NCI-H226 (cell line): ENCODE measurements around the gene NFATC1.

ENCODE experiments used
- DNase-seq: peaks from one replicate; pipeline ENCODE4 v3.0.0-alpha.2; 2015

Gene NFATC1

DNA sequence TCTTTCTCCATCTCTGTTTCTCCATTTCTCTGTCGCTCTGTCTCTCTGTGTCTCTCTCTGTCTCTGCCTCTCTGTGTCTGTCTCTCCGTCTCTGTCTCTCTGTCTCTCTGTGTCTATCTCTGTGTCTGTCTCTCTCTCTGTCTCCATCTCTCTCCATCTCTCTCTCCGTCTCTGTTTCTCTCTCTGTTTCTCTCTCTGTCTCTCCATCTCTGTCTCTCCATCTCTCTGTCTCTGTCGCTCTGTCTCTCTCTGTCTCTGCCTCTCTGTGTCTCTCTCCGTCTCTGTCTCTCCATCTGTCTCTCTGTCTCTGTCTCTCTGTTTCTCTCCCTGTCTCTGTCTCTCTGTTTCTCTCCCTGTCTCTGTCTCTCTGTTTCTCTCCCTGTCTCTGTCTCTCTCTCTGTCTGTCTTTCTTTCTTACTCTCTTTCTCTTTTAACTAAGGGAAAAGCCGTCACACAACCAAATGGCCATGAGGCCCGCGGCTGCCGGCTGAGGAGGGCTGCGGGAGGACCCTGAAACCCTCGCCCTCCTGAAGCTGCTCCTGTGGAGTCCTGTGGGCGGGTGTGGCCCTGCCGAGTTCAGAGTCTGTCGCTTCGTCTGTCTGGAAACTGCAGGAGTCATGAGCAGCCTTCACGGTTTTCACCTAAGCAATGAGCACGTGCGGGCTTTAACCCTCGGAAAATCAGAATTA, 29.3 kb downstream of the NFATC1 start:
- DNase-seq = no peak

DNA sequence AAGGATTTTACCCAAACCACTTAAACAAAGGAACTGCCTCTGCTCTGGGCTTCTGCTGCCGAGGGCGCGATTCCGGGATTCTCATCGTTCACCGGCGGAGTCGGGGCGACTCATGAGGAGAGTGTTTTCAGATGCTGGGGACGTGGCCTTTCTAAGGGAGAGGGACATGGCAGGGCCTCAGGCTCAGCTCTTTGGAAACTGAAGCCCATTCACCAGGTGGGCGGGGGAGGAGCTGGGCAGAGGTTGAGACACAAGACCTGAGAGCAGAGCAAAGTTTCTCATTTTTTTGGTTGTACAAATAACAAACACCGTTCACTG, 29.8 kb downstream of the NFATC1 start:
- no peak for DNase-seq

GRCh38 chr18:79426376-79427300, 30.9 kb downstream of the NFATC1 start:
- no peak for DNase-seq

DNA sequence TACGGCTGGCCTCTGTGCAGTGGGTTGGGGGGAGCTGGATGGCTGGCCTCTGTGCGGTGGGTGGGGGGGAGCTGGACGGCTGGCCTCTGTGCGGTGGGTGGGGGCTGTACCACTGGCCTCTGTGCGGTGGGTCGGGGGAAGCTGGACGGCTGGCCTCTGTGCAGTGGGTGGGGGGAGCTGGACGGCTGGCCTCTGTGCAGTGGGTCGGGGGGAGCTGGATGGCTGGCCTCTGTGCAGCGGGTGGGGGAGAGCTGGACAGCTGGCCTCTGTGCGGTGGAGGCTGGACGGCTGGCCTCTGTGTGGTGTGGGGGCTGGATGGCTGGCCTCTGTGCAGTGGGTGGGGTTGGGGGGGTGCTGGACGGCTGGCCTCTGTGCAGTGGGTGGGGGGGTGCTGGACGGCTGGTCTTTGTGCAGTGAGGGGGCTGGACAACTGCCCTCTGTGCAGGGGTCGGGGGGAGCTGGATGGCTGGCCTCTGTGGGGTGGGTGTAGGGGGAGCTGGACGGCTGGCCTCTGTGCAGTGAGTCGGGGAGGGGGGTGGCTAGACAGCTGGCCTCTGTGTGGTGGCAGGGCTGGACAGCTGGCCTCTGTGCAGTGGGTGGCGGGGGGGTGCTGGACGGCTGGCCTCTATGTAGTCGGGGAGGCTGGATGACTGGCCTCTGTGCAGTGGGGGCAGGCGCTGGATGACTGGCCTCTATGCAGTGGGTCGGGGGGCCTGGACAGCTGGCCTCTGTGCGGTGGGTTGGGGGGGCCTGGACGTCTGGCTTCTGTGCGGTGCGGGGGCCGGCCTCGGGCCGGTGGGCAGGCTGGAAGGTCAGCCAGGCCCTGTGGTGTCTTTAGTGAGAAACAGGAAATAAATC, 31.9 kb downstream of the NFATC1 start:
- no peak for DNase-seq

DNA sequence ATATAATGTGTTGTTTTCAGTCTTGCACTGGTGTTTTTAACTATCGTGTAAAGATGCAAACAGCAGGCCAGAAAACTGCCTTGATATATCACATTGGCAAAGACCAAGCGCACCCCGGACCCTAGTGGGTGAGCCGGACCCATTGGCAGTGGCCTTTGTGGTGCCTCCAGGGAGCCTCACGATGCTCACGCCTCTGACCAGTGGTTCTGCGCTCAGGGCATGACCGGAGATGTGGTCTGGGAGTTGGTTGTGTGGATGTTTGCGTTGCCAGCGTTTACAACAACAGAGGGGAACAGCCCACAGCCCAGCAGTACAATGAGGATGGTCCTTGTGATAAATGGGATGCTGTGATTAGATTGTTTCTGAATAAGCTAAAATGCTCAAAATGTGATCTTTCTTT, 32.6 kb downstream of the NFATC1 start:
- no peak for DNase-seq

- DNase-seq = no peak
Measured at GRCh38 chr18:79429381-79429780, 33.7 kb downstream of the NFATC1 start.

GRCh38 chr18:79429785-79430281, 34.1 kb downstream of the NFATC1 start:
- no peak for DNase-seq

GRCh38 chr18:79432376-79433120, 36.8 kb downstream of the NFATC1 start:
- DNase-seq = no peak

DNA sequence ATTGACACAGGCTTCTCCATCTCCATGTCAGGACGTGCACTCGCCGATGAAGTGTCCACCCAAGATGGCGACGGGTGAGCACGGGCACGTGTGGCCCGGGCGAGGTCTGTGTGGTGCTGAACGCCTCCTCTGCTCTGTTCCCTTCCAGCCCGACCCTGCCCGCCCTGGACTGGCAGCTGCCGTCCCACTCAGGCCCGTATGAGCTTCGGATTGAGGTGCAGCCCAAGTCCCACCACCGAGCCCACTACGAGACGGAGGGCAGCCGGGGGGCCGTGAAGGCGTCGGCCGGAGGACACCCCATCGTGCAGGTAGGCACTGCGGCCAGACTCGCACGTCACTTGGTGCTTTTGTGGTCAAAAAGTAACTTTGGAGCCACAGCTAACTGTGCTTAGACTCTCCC, 37.7 kb downstream of the NFATC1 start:
- DNase-seq = no peak

- no peak for DNase-seq
Measured at GRCh38 chr18:79434607-79435401, 39.1 kb downstream of the NFATC1 start.

- no peak for DNase-seq
Measured at GRCh38 chr18:79436556-79437275, 41.0 kb downstream of the NFATC1 start.

DNA sequence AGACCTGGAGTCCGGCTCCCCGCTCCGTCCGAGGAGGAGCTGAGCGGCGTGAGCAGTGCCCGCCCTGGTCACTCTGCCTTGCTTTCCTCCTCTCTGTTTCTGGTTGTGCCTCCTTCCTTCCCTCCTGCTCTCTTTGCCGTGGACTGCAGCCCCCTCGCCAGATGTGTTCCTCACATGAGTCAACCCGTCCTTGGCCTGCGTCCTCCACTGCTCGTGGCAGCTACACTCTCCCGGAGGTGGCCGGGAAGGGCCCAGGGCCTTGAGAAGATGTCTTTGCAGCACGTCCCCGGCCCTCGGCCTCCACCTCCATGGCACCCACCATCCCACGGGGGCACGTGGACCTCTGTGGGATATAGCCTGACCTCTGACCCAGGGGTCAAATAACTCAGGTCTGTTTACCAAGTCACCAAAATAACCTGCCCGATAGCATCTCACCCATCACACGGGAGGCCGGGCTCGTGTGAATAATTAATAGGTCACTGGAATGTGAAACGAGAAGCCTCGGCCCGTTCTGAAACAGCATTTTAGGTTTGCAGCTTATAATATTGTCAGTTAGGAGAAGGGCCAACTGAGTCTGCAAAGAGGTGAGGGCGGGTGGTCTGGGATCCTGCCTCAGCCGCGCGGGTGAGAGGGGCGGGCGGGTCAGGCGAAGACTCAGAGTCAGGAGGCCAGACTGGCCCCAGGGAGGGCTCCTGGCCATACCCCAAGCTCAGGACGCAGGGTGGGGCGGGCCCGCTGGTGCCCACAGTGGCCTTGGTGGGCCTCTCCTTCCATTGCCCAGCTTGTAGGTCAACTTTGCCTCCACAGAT, 42.6 kb downstream of the NFATC1 start:
- no peak for DNase-seq

DNA sequence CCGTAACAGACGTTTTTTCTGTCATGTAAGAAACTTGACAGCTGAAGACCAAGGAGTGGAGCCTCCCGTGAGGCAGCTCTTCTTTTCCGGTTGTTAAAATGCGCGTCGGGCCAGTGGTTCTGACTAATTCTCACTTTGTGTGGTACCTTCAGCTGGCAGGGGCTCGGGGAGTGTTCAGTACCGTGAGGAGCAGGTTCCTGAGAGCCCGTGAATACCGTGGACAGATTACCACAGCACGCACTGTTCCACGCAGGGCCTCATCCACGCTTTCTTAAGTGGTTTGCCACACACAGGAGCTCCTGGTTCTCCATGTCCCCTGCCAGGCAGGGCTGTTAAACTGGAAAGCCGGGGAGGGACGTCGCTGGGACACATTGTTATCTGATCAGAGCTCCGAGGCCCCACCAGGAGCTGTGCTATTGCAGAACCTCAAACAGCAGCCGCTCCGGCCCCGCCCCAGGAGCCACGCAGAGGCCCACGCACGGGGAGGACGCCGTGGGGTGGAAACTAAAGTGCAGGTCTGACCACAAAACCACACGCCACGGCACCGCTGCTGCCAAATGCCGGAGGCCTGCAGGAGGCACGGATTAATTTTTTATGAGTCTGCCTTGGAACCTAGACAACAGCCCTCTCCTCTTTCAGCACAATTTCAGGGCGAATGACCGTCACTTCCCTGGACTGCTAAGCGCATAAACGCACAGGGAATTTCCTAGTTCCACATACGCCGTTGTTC, 43.3 kb downstream of the NFATC1 start:
- no peak for DNase-seq

GRCh38 chr18:79439628-79440023, 43.9 kb downstream of the NFATC1 start:
- no peak for DNase-seq

DNA sequence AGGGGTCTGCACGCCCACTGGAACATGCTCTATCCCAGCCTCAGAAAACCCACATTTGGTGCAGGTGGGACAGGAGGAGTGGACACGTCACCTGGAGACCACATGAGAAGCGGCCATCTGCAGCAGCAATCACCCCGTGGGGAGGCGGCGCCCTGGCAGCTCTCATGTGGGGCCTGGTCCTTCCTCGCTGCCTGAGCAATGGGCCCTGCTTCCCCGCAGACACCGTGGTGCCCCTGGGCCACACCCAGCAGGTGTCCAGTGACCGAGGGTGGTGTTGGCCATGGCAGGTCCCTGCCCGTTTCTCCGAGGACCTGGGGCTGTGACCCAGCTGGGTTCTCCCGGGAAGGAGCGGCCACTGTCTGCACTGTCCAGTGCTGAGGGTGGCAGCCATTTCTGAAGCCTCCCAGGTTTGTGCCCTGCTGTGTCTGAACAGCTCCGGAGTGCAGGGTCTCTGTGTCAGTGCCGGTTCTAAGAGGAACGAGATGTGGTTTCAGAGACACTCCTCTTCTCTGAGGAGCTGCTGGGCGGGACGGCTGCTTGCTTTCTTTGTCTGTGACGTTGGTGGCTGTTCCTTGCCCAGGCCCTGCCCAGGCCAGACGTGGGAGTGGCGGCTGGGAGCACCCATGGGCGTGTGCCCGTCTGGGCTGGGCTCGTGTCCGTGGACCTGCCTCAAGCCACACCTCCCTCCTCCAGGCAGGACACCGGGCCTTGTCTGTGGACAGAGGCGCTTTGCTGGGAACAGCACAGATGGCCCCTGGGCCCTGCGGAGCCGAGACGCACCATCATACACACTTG, 44.8 kb downstream of the NFATC1 start:
- no peak for DNase-seq

- no peak for DNase-seq
Measured at GRCh38 chr18:79441420-79441819, 45.7 kb downstream of the NFATC1 start.

GRCh38 chr18:79442508-79443221, 46.9 kb downstream of the NFATC1 start:
- no peak for DNase-seq

- no peak for DNase-seq
Measured at GRCh38 chr18:79445221-79445620, 49.5 kb downstream of the NFATC1 start.
